ENCODE data around the gene WWC2.

Gene WWC2

DNA sequence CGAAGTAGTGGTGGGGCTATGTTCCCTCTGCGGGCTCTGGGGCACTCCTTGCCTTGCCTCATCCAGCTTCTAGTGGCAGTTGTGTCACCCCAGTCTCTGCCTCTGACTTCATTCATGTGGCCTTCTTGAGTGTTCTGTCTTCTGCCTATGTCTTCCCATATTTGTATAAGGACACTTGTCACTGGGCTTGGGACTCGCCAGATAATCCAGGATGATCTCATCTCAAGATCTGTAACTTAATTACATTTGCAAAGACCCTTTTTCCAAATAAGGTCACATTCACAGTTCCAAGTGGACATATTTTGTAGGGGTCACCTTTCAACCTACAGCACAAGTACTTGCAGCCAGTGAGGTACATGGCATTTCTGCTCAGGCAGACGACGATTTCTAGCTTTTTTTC is 253.5 kb downstream of the WWC2 start:
- FAIRE-seq (no peak), DNase-seq (ENCODE audit: insufficient read length, low spot score) (no peak)
- no peak for TF ChIP-seq POLR2A (IDR thresholded peaks at IDR 0.05; ENCODE audit: low read depth, low read length)

DNA sequence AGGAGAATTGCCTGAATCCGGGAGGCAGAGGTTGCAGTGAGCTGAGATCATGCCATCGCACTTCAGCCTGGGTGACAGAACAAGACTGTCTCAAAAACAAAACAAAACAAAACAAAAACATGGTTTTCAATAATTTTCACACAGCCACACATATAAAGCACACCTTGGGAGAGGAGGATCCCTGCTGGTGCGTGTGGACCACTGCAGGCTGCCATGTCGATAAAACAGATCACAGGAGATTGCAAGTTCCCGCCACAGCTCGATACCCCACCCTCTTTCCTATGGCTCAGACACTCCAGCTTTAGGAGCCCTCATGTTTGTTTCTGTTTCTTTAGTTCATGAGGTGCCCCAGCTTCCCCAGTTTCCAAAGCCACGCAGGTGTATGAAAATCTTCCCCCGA is 254.5 kb downstream of the WWC2 start:
- TF ChIP-seq POLR2A (IDR thresholded peaks at IDR 0.05; ENCODE audit: low read depth, low read length), result no peak
- no peak for DNase-seq (ENCODE audit: insufficient read length, low spot score)
- no peak for FAIRE-seq

DNA sequence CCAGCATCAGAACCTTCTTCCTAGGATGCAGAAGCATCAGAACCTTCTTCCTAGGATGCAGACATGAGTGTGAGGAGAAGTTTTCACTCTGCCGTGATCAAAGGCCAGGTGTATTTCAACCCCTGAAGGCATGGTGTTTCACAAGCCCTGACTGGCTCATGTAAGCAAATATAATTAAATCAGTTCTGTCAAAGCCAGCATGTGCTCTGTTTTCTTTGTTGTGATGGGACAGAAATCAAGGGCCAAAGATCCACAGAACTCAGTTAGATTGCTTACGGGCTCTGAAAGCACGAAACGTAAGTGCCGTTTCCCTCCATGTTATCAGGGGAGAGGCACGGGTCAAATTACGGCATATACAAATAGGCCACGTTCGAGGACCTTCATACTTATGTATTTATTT is 255.2 kb downstream of the WWC2 start:
- TF ChIP-seq POLR2A (IDR thresholded peaks at IDR 0.05; ENCODE audit: low read depth, low read length), result no peak
- FAIRE-seq (no peak), DNase-seq (ENCODE audit: insufficient read length, low spot score) (no peak)

DNA sequence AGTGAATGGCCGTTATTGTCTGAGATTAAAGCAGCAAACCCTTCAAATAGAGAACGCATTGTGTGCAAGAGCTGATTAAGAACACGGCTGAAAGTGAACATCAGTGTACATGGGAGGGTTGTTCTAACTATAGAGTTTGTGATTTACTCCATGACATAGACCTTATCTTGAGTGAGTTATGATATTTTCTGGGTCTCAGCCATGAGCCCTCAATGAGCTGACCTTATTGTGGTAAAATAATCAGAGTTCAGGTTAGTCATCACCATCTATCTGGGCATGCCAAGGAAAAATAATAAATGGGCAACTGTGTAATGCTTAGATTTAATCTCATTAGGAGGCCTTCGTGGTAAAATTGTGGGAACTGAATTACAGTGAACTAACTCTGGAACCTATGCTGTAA is 256.3 kb downstream of the WWC2 start:
- no peak for FAIRE-seq

DNA sequence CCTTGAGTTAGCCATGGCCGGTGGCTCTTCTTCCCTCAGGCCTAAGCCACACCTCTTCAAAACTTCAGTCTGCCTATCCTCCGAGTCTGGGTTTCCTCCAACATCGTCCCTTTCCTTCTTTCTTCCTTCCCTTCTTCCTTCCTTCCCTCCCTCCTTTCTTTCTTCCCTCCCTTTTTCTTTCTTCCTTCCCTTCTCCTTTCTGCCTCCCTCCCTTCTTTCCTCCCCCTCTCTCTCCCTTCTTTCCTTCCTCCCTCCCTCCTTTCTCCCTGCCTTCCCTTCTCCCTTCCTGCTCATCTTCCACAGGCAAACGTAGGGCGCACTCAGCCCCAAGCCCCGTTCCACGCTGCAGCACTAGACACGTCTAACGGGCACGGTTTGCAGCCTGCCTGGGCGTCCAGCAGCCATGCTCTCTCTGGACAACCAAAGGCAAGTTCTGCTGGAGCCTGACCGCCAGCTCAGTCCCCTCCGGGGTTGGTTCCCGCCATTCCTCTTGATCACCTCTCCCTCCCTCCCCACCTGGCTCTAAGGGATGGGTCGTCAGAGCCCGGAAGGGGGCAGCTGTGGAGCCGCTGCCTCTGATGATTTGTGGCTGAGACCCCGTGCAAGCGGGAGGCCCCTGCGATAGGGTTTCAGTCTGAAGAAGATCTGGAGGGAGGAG is 257.2 kb downstream of the WWC2 start:
- FAIRE-seq (no peak), DNase-seq (ENCODE audit: insufficient read length, low spot score) (no peak)
- TF ChIP-seq POLR2A (IDR thresholded peaks at IDR 0.05; ENCODE audit: low read depth, low read length), result no peak

More for the DNA sequence above, 256.3 kb downstream of the WWC2 start:
- DNase-seq (ENCODE audit: insufficient read length, low spot score), result peak; percentile 21
- no peak for TF ChIP-seq POLR2A (IDR thresholded peaks at IDR 0.05; ENCODE audit: low read depth, low read length)

DNA sequence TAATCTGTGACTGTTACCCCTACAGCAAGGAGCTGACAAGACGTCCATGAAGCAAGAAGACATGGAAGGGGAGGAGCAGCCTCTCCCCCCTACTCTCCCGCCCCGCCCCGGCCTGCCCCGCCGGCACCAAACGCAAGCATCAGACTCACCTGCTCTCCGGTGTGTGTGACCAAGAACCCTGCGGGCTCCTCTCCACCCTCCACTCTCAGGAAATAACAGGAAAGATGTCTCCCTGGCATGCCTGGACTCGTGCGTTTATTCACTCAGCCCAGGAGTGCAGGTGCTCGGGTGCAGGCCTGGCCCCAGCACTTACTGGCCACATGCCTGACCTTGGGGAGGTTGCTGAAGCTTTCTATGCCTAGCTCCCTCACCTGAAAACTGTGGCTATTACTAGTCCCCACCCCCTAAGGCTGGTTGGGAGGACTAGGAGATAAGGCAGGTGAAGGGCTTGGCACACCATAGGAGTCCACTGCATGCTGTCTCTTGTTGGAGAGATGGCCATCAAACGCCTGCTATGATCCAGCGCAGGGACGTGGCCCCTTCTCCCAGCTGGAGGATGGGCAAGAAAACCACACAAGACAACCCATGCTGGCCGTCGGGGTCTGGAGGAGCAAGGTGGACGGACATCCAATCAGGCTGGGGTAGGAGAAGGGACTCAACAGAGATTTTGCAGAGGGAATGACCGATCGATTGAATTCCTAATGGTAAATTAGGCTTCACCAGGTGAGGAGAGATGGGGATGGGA is 258.0 kb downstream of the WWC2 start:
- FAIRE-seq (no peak), DNase-seq (ENCODE audit: insufficient read length, low spot score) (no peak)
- TF ChIP-seq POLR2A (IDR thresholded peaks at IDR 0.05; ENCODE audit: low read depth, low read length), result no peak

DNA sequence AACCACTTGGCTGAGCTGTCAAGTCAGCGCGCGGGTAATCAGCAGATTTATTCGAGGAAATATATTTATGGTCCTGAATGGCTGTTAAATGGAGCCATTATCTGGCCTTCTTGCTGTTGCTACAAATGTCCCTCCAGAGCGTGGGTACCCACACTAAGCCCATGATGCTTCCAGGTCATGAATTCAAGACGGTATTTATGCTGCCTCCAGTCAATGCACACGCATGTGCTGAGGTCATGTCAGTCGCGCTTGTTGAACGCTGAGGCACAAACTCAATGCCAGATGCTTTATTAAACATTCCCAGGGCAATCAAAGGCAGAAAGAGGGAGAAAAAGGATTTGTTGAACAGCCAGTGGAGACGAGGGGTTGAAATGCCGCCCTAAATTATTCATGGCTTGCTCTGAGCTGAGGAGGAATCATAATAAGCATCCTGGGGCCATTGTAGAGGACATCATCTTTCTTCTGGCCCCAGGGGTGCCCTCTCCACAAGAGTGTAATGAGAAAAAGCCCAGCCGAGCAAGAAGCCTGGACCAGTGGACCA is 259.2 kb downstream of the WWC2 start:
- DNase-seq (ENCODE audit: insufficient read length, low spot score) (no peak), FAIRE-seq (no peak)
- TF ChIP-seq POLR2A (IDR thresholded peaks at IDR 0.05; ENCODE audit: low read depth, low read length), result no peak

DNA sequence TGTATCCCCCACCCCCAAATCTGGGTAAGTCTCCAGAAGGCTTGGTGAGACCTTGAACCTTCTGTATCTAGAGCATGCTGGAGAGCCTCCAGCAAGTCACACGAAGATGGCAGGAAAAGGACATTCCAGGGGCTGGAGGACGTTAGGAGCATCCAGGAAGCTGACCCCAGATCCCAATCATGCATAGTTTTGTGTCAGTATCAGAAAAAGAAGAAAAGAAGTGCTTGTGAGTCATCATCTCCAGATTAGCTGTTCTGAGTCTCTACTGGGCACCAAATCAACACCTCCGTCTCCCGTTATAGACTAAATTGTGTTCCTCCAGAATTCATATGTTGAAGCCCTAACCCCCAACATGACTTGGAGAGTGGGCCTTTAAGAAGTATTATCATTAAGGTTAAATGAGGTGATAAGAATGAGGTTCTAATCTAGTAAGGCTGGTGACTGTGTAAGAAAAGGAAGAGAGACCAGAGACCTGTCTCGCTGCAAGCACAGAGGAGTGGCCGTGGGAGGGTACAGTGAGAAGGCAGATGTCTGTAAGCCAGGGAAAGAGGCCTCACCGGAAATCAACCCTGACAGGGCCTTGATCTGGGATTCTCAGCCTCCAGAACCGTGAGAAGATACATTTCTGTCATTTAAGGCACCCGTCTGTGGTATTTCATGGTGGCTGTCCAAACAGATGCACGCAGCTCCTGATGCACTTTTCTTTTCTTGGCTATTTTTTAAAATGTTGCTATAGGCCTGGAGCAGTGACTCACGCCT is 261.3 kb downstream of the WWC2 start:
- no peak for FAIRE-seq
- DNase-seq (ENCODE audit: insufficient read length, low spot score), result no peak

DNA sequence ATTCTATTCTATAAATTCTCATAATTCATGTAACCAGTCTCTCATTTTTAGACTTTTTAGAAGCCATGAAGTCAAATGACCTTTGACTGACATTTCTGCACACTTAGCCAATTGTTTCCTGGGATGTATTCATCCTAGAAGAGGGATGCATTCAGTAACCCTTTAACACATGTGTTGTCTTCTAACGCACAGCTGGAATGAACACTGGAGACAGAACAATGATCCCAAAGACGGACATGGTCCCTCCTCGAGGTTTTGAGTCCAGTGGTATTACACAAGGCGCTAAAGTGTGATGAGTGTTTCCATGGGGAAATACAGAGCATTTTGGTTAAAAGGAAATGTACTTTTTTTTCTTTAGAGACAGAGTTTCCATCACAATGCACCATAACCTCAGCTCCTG is 263.0 kb downstream of the WWC2 start:
- FAIRE-seq (no peak), DNase-seq (ENCODE audit: insufficient read length, low spot score) (no peak)
- TF ChIP-seq POLR2A (IDR thresholded peaks at IDR 0.05; ENCODE audit: low read depth, low read length), result no peak

More for the DNA sequence above, 261.3 kb downstream of the WWC2 start:
- no peak for TF ChIP-seq POLR2A (IDR thresholded peaks at IDR 0.05; ENCODE audit: low read depth, low read length)

DNA sequence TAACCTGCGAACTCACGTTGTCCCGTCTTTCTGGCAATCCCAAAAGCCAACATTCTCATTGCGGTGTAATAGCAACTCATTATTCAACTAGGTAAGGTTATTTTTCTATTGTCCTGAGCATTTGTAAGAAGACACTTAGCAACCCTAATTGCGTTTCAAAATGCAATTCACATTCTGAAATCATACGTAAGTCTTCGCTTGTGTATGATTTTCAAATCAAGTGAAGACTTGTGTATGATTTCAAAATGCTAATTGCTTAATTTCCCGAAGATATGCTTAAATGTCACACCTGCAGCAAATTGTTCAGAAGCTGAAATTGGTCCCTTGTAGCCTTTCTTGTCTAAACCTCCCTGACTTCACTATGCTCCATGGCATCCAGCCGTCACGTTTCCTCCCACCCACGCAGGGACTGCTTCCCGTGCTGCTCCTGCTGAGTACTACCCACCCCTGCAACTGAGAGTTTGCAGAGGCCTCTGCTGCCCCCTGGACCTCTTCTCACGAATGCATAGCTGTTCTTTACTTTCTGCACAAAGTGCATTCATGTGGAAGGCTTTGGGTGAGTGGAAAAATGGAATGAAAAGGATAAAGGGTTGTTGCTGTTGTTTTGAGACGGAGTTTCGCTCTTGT is 264.0 kb downstream of the WWC2 start:
- no peak for TF ChIP-seq POLR2A (IDR thresholded peaks at IDR 0.05; ENCODE audit: low read depth, low read length)
- DNase-seq (ENCODE audit: insufficient read length, low spot score) (no peak), FAIRE-seq (no peak)

DNA sequence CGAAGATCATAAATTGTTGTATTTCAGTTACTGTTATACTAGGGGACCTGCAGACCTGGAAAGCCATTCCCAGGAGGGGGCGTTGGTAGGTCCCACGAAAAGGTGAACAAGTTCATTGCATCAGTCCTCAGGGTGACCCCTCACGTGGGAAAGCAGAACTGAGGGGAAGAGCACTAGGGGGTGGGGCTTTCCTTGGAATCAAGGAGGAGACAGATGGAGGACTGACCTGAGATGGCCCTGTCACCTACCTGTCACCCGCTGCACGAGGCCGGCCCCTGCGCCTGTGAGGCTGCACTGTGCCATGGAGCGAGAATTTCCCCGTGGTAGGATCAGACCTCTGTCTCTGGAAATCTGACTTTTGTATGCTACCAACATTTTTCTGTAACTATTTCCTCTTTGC is 265.0 kb downstream of the WWC2 start:
- FAIRE-seq (no peak), DNase-seq (ENCODE audit: insufficient read length, low spot score) (no peak)
- TF ChIP-seq POLR2A (IDR thresholded peaks at IDR 0.05; ENCODE audit: low read depth, low read length), result no peak

DNA sequence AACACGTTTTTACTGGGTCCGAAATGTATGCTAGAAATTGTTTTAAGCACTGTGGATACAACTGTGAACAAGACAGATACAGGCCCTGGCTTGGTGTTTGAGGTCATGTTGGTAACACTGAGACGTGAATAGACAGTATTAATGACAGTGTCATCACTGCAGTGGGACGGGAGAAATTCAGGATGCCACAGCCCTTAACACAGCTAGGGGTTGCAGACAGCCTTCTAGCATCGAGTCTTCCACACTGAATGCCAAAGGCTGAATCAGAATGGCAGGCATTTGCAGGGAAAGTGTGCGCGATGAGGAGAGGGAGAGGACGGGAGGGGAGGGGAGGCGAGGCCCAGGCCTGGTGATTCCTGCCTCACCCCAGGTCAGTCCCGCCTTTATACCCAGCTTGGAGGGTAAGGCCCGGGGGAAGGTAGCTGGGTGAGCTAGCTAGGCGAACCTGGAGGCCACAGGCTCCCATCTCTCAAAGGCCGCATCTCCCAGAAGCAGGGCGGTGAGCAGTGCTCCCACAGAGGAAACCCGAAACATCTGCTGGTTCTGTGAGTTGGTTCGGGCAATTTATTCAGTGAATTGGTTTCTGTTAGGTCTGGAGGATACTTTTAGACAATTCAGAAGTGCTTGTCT is 267.3 kb downstream of the WWC2 start:
- TF ChIP-seq POLR2A (IDR thresholded peaks at IDR 0.05; ENCODE audit: low read depth, low read length), result no peak
- FAIRE-seq (no peak), DNase-seq (ENCODE audit: insufficient read length, low spot score) (no peak)

DNA sequence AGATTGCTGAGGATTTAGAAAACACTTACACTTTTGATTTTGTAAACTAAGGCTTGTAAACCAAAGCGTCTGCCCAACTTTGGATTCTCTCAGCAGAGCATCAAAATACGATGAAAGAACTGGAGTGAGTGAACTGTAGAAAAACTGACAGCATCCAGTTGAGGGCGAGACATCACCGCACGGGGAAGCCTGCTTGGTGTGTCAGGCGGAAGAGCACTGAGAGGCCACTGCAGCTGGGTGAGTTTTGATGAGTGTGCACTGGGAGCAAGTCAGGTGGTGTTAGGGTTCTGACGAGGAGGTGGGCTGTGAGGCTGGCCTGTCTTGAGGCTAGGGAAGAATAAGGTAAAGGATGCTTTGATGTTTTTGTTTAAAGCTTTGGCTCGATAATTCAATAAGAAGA is 270.0 kb downstream of the WWC2 start:
- FAIRE-seq, result no peak
- DNase-seq (ENCODE audit: insufficient read length, low spot score), result no peak
- TF ChIP-seq POLR2A (IDR thresholded peaks at IDR 0.05; ENCODE audit: low read depth, low read length), result no peak

All from H54 (cell line).